Keratinocyte (primary cell): ENCODE measurements around the gene EPG5.

Experiments
- EZH2 ChIP-seq: IDR thresholded peaks from one replicate; pipeline ENCODE4 v1.6.1; 2012; ENCODE audit warnings: inconsistent platforms, mild to moderate bottlenecking, low read length, moderate library complexity
- TF ChIP-seq, protein P1 (sequence below), 3 experiments: IDR thresholded peaks in 1 of 3; conservative IDR thresholded peaks in 1 of 3; optimal IDR thresholded peaks in 1 of 3; 2 replicates in 2 of 3; 3 replicates in 1 of 3; pipeline versions ENCODE3 to v1.5.1; 2011; ENCODE audit warnings: low read length in 3 of 3, mild to moderate bottlenecking in 3 of 3, moderate library complexity in 2 of 3, control low read depth in 1 of 3, inconsistent platforms in 1 of 3; ENCODE audit not compliant: insufficient read depth in 2 of 3; ENCODE audit errors: extremely low read depth in 1 of 3

GRCh38 chr18:46009125-46009840 lies 42.2 kb upstream of the EPG5 start:
- no peak for TF ChIP-seq EZH2
- TF ChIP-seq, protein P1, sequence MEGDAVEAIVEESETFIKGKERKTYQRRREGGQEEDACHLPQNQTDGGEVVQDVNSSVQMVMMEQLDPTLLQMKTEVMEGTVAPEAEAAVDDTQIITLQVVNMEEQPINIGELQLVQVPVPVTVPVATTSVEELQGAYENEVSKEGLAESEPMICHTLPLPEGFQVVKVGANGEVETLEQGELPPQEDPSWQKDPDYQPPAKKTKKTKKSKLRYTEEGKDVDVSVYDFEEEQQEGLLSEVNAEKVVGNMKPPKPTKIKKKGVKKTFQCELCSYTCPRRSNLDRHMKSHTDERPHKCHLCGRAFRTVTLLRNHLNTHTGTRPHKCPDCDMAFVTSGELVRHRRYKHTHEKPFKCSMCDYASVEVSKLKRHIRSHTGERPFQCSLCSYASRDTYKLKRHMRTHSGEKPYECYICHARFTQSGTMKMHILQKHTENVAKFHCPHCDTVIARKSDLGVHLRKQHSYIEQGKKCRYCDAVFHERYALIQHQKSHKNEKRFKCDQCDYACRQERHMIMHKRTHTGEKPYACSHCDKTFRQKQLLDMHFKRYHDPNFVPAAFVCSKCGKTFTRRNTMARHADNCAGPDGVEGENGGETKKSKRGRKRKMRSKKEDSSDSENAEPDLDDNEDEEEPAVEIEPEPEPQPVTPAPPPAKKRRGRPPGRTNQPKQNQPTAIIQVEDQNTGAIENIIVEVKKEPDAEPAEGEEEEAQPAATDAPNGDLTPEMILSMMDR (optimal IDR thresholded peaks at IDR 0.05 in 1 of 3, IDR thresholded peaks at IDR 0.05 in 1 of 3, conservative IDR thresholded peaks at IDR 0.05 in 1 of 3; ENCODE audit: extremely low read depth in 1 of 3, insufficient read depth in 2 of 3, low read length in 3 of 3) = no peak
